Measurements from ENCODE around the gene MAP3K3.

The MAP3K3 gene

DNA sequence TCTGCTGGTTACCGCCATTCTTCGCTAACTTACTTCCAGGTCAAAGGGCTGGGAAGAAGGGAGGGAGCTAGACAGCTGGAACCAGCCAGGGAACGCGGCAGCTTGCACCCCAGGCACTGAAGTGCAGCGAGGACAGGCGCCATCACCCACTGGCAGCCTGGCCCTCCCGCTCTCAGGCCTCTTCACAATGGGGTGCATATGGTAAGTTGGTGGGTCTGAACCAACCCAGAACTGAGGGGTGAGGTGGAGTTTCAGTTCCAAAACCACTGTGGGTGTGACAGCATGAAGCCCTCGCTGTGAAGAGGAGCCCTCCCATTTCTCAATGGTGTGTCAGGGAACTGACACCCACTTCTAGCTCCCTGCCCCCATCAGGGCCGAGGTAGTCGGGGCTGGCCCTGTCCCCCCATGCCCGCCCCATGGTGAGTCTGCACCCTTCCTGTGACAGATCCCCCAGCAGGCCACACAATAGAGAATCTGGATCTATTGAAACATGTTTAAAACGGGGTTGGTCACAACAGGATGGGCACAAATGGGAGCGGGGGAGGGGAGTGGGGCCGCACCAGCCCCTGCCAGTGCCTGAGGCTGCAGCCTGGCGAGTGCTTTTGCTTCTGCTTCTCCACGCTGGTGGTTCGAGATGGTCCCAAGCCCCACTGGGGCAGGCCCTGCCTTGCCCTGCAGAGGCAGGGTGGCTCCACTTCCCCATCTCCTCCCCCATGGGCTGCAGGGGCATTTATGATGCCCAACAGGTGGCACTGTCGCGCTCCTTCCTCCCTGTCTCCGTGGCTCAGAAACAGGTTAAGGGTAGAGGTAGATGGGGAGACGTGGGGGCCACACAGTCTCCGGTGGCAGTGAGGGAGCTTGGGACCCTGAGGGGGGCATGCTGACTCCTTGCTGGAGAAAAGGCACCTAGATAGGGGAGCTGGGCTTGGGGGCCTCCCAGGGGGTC is 75.4 kb downstream of the MAP3K3 start:
- Histone ChIP-seq H3K9ac (ENCODE audit: low read depth, low read length) (no peak overlapping the region; the same call in 1 of the 2 replicates), H3K36me3 (ENCODE audit: insufficient read depth, low read length) (no peaks in the 10 kb centered on the region; the same call in 1 of the 2 replicates), H3K9me3 (ENCODE audit: control insufficient read depth, insufficient read depth, low read length) (no peaks in the 10 kb centered on the region), H3K4me1 (ENCODE audit: insufficient read depth, low read length) (peaks cover 21% of the 10 kb centered on the region; the same call in 1 of the 2 replicates)

DNA sequence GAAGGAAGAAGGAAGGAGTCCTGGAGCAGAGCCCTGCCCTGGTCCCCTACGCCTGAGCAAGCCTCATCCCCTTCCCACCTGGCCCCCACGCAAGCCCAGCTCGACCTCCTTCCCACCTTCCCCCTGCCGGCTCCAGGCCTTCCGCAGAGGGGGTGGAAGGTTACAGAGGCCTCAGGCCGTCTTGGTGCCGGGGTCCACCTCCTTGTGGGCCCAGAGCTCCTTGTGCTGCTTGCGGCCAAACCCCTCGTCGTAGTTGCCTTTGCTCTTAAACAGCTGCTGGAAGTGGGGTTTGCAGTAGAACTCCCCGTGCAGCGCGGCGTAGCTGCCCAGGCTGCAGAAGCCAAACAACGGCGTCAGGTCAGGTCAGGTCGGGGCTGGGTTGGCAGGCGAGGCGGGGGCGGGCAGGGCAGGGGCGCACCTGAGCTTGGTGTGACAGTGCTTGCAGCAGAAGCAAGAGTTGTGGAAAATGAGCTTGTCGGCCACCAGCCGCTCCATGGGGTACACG is 76.2 kb downstream of the MAP3K3 start:
- H3K9ac ChIP-seq (ENCODE audit: low read depth, low read length): peak overlapping the region; percentile 66
- H3K36me3 ChIP-seq (ENCODE audit: insufficient read depth, low read length): peaks cover 3% of the 10 kb centered on the region; the same call in 1 of the 2 replicates
- peaks cover 27% of the 10 kb centered on the region; the same call in 1 of the 2 replicates for H3K4me1 ChIP-seq (ENCODE audit: insufficient read depth, low read length)

DNA sequence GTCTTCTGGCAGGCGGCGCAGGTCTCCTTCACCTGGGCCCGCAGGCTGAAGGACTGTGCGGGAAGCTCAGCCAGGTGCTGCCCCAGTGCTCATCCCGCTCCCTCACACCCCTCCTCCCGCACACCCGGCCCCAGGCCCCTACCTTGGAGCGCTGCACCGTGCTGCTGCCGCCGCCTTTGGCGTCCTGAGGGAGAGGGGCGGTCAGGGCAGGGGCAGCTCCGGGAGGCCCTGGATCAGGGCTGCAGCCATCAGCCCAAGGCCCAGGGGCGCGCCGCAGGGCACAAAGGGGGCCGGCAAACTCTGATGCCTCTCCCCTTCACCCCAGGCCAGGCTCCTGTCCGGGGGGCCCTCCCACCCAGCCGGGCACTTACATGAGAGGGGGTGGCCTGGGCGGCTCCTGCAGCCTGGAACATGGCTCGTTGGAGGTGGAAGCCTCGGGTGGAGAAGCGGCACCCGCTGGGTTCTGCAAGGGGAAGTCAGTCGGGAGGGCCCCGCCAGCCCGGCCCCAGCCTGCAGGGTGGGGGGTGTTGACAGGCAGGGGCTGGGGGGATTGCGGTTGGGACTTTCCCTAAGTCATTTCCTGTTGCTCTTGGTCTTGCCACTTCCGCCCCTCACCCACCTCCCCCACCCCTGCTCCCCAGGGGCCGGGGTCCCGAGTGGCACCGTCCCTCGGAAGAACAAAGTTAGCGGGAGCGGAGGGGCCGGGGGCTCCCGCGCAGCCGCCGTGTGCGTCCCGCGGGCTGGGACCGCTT is 76.8 kb downstream of the MAP3K3 start:
- Histone ChIP-seq H3K36me3 (ENCODE audit: insufficient read depth, low read length) (peaks cover 3% of the 10 kb centered on the region; the same call in 1 of the 2 replicates), H3K4me1 (ENCODE audit: insufficient read depth, low read length) (peaks cover 27% of the 10 kb centered on the region; the same call in 1 of the 2 replicates), H3K9ac (ENCODE audit: low read depth, low read length) (peak overlapping the region; percentile 66), H3K9me3 (ENCODE audit: control insufficient read depth, insufficient read depth, low read length) (no peaks in the 10 kb centered on the region)

More for the DNA sequence above, 76.2 kb downstream of the MAP3K3 start:
- no peaks in the 10 kb centered on the region for H3K9me3 ChIP-seq (ENCODE audit: control insufficient read depth, insufficient read depth, low read length)

DNA sequence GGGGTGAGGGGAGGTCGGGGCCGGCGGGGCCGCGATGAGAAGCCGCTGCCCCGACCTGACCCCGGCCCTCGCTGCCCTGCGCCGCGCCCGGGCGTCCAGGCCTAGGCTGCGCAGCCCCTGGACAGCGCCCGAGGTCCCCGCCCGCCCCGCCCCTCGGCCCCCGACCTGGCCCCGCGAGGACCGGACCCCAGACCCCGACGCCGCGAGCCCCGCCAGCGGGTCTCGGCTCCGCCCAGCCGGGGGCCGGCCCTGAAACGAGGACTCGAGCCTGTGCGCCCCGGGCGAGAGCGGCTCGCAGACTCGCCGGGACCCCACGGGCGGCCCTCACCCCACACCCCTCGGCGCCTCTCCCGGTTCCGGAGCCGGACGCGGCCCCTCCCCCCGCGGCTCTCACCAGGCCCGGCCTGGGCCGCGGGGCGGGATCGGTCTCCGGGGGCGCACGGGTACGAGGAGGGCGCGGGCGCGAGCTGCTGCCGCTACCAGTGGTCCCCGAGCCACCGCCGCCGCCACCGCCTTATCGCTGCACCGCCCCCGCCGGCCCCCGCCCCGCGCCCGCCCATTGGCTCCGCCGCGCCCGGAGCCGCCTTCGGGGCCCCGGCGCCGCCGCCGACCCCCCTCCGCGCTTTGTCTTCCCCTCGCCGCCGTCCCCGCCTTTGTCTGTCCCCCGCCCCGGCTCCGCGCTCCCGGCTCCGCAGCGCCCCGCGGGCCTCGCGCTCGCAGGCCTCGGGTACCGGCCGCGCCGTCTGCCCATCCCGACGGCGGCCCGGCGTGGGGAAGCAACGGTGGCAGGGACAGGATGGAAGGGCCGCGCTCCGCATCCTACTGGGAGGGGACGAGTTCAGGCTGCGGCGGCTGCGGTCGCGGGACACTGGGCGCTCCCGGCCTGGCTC is 77.7 kb downstream of the MAP3K3 start, which contains the start of gene LIMD2:
Gene LIMD2 (minus strand): TSS at position 488 of the 890 bp plus-strand sequence. CDS start 827 bp downstream, outside the sequence.
- Histone ChIP-seq H3K4me1 (ENCODE audit: insufficient read depth, low read length) (peaks cover 21% of the 10 kb centered on the region; the same call in 1 of the 2 replicates), H3K9ac (ENCODE audit: low read depth, low read length) (peak within 1 kb of the TSS; percentile 66), H3K36me3 (ENCODE audit: insufficient read depth, low read length) (peaks cover 3% of the 10 kb centered on the region; the same call in 1 of the 2 replicates), H3K9me3 (ENCODE audit: control insufficient read depth, insufficient read depth, low read length) (no peaks in the 10 kb centered on the region)

DNA sequence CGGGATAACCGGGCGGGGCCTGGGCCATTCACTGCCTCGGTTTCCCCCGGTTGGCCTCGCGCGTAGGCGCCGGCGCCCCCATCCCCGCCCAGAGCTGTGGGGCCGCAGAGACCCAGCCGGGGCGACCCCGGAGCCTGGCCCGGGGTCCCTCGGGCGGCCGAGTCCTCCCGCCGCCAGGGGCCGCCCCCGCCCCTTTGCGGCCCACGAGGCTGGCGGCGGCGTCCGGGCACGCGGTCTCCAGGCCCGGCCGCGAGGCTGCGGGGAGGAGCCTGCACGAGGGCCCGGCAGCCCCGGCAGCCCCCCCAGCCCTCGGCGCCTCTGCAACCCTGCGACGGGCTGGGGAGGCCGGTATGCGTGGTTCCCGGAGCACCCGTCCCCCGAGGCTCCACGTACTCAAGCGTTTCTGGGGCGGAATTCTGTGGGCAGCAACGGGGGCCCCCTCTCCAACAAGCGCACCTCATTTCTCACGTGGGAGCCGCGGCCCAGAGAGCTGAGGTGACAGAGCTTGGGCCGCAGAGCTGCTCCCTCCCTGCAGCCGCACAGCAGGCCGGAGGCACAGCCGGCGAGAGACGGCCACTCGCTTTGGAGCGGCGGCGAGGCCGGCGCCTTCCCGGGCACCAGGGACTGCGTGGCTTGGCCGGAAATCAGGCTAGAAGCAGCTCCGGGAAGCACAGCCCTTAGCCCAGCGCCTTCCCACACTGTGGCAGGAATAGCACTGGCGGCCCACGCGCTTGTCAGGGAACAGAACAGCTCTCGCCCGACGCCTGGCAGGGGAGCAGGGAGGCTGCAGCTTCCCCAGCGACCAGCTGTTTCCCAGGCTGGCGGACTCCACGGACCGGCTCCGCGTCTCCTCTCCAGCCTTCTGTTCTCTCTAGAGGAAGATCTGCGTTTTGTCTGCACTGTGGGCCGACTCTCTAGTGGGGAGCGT is 78.6 kb downstream of the MAP3K3 start:
- Histone ChIP-seq H3K9ac (ENCODE audit: low read depth, low read length) (peak overlapping the region; percentile 59), H3K4me1 (ENCODE audit: insufficient read depth, low read length) (peaks cover 21% of the 10 kb centered on the region; the same call in 1 of the 2 replicates), H3K36me3 (ENCODE audit: insufficient read depth, low read length) (peaks cover 5% of the 10 kb centered on the region), H3K9me3 (ENCODE audit: control insufficient read depth, insufficient read depth, low read length) (no peaks in the 10 kb centered on the region)

DNA sequence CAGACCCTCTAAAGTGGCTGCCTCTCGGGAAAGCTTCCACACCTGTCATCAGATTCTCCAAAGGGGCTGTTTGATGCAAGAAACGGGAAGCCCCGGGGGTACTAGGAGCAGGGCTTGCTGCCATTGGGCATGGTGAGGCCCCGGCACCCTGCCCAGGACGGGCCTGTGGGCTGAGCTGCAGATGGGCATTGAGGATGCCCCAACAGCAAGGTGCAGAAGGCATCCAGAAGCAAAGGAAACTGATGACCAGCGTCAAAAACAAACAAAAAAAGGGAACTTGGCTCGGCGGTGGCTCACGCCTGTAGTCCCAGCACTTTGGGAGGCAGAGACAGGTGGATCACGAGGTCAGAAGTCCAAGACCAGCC is 79.2 kb downstream of the MAP3K3 start:
- peaks cover 24% of the 10 kb centered on the region; the same call in 1 of the 2 replicates for H3K4me1 ChIP-seq (ENCODE audit: insufficient read depth, low read length)
- peaks cover 8% of the 10 kb centered on the region for H3K36me3 ChIP-seq (ENCODE audit: insufficient read depth, low read length)
- H3K9ac ChIP-seq (ENCODE audit: low read depth, low read length): peak overlapping the region; percentile 59
- no peaks in the 10 kb centered on the region for H3K9me3 ChIP-seq (ENCODE audit: control insufficient read depth, insufficient read depth, low read length)

DNA sequence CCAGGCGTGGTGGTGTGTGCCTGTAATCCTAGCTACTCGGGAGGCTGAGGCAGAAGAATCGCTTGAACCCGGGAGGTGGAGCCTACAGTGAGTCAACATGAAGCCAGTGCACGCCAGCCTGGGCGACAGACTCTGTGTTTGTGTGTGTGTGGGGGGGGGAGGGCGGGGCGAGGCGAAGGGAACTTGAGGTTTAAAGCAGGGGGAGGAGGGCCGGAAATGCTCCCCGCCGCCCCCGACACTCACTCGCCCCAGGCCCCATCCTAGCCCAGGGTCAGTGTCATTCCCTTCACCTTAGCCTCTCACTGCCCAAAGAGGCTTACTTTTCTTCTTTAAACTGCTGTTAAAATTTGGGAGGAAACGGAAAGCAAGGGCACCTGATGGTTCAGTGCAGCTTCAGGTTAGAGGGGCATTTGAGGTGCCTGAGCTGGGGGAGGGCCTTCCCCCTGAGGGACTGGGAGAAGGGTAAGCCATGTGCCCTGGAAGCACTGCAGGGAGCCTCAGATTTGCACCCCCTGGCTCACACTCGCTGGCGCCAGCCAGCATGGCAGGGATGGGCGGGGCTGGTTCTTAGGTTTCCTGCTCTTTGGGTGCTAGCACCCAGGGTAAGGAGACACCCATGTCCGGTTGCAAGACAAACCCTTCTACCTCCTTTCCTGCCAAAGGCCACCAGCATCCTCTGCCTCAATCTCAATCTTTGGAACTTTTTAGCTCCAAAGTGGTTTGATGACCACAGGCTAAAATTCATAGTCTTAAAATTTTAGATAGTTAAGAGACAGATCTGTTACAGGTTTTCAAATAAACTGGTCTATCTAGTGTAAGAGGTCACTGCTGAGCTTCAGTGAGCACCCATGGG is 79.9 kb downstream of the MAP3K3 start:
- Histone ChIP-seq H3K36me3 (ENCODE audit: insufficient read depth, low read length) (peaks cover 8% of the 10 kb centered on the region), H3K9me3 (ENCODE audit: control insufficient read depth, insufficient read depth, low read length) (no peaks in the 10 kb centered on the region), H3K4me1 (ENCODE audit: insufficient read depth, low read length) (peaks cover 26% of the 10 kb centered on the region; the same call in 1 of the 2 replicates), H3K9ac (ENCODE audit: low read depth, low read length) (peak overlapping the region; percentile 59; the same call in 1 of the 2 replicates)

DNA sequence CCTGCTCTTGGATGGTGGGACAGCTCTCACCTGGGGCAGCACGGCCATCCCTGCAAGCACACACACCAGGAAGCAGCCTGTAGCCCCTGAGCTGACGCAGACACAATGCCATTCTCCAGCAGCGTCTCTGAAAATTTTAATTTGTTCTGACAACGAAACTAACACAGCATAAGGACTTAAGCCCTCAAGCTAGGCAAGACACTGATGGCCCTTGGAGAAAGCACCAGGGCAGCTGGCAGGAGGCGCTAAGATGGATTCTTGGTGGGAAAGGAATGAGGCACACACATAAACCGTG is 80.5 kb downstream of the MAP3K3 start:
- H3K36me3 ChIP-seq (ENCODE audit: insufficient read depth, low read length): peaks cover 8% of the 10 kb centered on the region; the same call in 1 of the 2 replicates
- peaks cover 20% of the 10 kb centered on the region; the same call in 1 of the 2 replicates for H3K4me1 ChIP-seq (ENCODE audit: insufficient read depth, low read length)
- H3K9me3 ChIP-seq (ENCODE audit: control insufficient read depth, insufficient read depth, low read length): no peaks in the 10 kb centered on the region
- H3K9ac ChIP-seq (ENCODE audit: low read depth, low read length): no peak overlapping the region

DNA sequence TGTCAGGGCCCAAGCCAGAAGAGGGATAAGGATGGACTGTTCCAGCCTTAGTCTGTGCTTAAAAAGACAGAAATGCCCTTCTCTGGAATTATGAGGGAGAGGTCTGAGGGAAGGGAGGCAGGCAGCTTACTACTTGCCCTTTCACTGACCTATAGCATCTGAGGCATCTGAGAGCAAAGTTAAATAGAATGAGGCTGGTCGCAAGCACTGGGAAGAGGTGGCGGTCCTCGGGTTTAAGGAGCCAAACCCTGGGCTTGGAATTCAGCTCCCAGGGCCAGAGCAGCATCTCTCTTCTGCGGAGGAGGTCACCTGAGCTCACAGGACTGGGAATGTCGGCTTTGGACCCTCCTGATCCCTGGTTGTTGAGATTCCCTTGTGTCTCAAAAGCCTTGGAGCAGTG is 80.8 kb downstream of the MAP3K3 start:
- Histone ChIP-seq H3K9ac (ENCODE audit: low read depth, low read length) (no peak overlapping the region), H3K36me3 (ENCODE audit: insufficient read depth, low read length) (peaks cover 8% of the 10 kb centered on the region; the same call in 1 of the 2 replicates), H3K9me3 (ENCODE audit: control insufficient read depth, insufficient read depth, low read length) (no peaks in the 10 kb centered on the region), H3K4me1 (ENCODE audit: insufficient read depth, low read length) (peaks cover 18% of the 10 kb centered on the region; the same call in 1 of the 2 replicates)

DNA sequence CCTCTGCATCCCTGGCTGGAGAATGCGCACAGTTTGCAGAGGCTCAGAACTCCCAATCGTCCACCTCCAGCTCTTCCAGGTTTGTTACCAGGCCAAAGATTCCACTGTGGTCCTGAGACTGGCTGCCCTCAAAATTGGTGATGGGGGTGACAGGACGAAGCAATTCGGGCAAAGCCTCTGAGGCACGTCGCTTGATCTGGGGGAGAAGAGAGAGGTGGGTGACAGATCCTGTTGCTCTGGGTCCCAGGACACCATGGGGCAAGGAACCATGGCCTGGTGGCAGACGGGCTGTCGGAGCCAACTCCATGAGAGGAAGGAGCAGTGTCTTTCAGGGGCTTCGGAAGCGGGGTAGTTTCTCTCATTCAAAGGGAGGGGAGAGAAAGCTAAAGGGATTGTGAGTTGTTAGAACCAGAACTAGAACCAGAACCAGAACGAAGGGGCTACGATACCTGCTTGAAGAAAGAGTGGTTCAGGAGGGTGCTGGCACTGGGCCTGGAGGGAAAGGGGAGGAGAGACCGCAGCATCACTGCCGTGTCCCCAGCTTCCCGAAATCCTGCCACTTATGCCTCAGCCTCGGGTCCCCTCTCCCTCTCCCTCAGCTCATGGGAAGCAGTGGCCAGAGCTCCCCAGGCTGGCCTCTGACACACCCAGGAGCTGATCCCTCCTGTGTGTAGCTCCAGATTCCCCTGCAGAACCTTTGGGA is 81.5 kb downstream of the MAP3K3 start:
- H3K4me1 ChIP-seq (ENCODE audit: insufficient read depth, low read length): peaks cover 18% of the 10 kb centered on the region; the same call in 1 of the 2 replicates

DNA sequence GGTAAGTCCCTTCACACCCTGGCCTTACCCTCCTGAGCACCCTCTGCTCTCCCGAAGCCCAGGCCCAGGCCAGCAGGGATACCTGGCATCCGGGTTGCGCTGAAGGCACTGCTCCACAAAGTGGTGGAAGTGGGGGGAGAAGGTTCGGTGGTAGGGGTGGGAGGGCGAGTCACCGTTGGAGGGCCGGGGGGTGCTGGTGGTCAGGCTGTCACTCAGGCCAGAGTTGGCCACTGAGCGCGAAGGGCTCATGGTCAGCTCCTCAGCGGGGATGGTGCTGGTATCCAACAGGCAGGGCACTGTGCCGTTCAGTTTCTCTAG is 82.0 kb downstream of the MAP3K3 start:
- Histone ChIP-seq H3K4me1 (ENCODE audit: insufficient read depth, low read length) (peaks cover 18% of the 10 kb centered on the region; the same call in 1 of the 2 replicates), H3K9me3 (ENCODE audit: control insufficient read depth, insufficient read depth, low read length) (no peaks in the 10 kb centered on the region), H3K36me3 (ENCODE audit: insufficient read depth, low read length) (peaks cover 13% of the 10 kb centered on the region; the same call in 1 of the 2 replicates), H3K9ac (ENCODE audit: low read depth, low read length) (no peak overlapping the region)

More for the DNA sequence above, 81.5 kb downstream of the MAP3K3 start:
- no peak overlapping the region for H3K9ac ChIP-seq (ENCODE audit: low read depth, low read length)
- no peaks in the 10 kb centered on the region for H3K9me3 ChIP-seq (ENCODE audit: control insufficient read depth, insufficient read depth, low read length)
- peaks cover 8% of the 10 kb centered on the region; the same call in 1 of the 2 replicates for H3K36me3 ChIP-seq (ENCODE audit: insufficient read depth, low read length)

Measured in ES-I3 (cell line).